ENCODE results near the gene SLC4A1AP.
"Not testable (repeated sequence)": the region's sequence is repeated elsewhere in the genome, so short reads cannot be mapped to it uniquely, and the experiment has no call there.

SLC4A1AP gene

DNA sequence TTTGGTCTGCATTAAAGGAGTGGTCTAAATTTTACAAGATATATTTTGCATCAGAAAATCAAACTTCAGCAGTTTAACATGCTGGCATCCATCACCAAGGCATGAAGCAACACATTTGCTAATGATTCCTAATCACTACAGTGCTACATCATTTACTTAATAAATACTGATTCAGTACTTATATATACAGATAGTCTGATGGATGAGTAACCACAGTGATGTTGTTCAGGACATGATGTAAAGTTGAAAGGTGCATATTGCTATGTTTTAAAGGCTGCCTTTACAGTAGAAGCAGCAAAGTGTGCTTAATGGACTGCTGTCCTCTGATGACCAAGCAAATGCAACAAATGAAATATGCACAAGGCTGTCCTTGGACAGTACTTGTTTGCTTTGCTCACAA is 11.3 kb upstream of the SLC4A1AP start:
- no peak for DNase-seq

DNA sequence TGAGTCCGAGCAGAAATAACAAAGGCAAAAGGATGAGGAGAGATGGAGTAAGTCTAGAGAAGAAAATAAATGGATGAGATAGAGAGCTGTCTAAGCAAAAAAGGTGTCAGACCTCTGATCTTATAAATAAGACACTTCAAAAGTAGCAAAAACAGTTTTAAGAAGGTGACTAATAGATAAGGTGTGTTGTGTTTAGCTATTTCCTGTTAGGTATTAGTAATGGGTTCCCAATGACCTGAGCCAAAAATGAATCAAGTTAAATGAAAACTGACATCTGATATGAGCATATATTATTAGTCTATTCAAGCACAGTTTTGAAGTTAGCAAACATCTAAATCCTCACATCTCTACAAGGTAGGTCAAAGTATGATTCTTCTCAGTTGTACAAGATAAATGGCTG is 10.9 kb upstream of the SLC4A1AP start:
- no peak for DNase-seq

DNA sequence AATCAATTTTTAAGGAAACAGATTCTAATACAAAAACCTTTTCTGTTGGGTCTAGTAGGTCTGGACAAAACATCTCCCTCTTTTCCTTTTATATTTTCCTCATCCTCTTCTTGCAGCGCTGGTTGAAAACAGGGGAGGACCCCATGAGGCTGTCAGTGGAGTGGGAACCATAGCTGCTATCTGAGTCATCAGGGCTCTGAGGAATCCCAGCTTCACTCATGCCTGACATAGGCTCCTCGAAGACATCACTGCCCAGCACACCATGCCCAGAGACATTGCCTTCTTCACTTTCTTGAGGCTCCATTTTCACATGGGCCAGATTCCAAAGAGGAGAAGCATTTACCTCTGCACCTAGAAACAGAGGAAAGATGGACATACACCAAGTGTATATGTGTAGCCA is 10.3 kb upstream of the SLC4A1AP start:
- no peak for DNase-seq

DNA sequence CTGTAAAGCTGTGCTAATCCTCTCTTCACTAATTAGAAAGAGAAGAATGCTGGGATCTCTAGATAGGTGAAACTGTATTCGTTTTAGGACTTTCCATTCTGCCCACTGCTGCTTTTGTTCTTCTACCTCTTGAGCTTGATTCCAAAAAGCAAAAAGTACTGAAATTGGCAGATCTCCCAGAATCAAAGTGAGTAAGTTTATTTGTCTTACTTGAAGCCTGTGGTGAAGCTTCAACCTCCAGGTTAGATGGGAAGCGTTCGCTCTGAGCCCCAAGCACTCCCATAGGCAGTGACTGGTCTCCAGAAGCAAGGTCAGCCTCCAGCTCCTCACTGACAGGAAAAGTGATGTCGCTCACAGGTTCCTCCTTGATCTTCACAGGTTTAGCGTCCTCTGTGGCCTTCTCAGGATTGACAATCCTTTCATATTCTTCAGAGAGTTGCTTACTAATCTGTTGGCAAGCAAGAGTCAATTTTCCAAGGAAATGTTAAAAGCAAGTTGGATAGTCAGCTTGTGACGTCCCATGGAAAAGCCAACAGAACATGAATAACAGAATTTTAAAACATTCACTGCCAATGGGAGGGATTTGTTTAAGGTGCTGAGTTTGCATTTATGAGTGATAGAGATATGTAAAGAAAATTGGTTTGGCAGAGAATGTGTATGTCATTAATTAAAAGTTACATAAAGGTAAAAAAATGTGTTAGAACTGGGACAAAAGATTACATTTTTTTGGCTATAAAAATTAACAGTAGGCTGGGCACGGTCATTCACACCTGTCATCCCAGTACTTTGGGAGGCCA is 8.3 kb upstream of the SLC4A1AP start:
- no peak for DNase-seq

DNA sequence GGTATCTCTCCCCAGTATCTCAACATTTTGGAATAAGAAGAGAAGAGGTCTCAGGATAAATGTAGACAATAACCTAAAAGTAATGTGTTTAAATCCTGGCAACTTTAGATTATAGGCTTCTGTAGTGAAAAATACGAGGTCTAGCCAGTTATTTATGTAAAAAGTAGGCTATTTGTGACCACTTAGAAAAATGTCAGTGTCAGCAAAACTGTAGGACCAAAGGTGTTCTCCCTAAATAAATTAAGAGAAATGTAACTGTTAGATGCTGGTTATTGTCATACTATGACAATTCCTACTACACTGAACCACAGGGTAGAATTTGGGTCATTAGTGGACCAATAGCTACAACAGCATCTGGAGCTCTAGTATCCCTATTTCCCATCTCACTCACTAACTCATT is 2.3 kb upstream of the SLC4A1AP start:
- DNase-seq, result no peak

DNA sequence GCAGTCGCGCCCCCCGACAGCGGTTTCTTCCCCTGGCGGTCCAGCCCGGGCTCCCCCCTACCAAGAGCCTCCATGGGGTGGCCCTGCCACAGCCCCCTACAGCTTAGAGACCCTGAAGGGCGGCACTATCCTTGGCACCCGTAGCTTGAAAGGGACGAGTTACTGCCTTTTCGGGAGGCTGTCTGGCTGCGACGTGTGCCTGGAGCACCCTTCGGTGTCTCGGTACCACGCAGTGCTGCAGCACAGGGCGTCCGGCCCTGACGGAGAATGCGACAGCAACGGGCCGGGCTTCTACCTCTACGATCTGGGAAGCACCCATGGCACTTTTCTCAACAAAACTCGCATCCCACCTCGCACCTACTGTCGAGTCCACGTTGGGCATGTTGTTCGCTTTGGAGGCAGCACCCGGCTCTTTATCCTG is 475 bp downstream of the SLC4A1AP start:
- no peak for DNase-seq

DNA sequence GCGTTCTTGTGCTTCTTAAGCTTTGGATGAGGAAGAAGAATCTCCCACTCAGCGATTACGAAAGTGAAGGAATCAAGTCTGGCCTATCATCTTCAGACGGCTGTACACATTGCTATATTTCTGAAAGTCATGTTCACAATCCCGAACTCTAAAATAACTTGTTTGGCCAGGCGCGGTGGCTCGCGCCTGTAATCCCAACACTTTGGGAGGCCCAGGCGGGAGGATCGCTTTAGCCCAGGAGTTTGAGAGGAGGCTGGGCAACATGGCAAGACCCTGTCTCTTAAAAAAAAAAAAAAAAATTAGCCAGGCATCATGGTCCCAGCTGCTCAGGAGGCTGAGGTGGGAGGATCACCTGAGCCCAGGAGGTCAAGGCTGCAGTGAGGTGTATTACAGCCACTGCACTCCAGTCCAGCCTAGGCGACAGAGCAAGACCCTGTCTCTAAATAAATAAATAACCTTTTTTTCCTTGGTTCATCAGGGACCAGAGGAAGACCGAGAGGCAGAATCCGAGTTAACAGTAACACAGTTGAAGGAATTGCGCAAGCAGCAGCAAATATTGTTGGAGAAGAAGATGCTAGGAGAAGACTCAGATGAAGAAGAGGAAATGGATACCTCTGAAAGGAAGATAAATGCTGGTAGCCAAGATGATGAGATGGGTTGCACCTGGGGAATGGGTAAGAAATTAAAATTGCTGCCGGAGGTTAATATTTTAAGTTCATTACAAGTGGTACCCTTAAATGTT is 1.1 kb downstream of the SLC4A1AP start:
- DNase-seq, result no peak

DNA sequence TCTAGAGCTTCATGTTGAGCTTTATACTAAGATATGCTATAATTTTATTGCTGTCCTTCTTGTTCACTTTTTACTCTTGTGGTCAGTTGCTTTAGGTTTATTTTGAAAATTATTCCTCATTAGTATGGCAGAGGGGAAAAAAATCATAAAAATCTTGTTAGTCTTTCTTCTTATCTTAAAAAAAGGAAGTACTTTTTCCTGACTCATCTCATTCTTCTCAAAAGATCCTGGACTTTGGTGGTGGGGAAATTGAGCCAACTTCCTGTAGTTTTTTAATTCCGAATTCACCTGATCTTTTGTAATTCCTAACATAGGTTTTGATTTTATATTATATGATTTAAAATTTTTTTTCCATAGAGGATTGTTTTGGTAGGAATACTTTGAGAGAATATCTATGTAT is 3.8 kb downstream of the SLC4A1AP start:
- DNase-seq, result no peak

DNA sequence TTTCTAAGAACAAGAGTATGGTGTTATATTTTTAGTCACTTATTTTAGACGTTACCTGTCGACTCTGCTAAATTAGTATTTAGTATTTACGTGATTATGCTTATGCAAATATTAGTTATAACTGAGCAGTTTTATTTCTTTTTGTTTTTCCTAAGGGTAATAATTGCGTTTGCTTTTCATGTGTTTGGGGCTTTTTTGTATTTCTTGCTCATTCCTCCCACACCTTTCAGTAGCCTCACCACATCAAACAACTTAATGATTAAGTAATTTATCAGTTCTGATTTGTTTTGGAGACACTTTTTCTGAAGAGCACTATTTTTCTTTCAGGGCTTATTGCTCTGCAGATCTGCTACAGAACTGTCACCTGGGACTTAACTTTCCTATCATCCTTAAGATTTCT is 7.5 kb downstream of the SLC4A1AP start:
- no peak for DNase-seq

DNA sequence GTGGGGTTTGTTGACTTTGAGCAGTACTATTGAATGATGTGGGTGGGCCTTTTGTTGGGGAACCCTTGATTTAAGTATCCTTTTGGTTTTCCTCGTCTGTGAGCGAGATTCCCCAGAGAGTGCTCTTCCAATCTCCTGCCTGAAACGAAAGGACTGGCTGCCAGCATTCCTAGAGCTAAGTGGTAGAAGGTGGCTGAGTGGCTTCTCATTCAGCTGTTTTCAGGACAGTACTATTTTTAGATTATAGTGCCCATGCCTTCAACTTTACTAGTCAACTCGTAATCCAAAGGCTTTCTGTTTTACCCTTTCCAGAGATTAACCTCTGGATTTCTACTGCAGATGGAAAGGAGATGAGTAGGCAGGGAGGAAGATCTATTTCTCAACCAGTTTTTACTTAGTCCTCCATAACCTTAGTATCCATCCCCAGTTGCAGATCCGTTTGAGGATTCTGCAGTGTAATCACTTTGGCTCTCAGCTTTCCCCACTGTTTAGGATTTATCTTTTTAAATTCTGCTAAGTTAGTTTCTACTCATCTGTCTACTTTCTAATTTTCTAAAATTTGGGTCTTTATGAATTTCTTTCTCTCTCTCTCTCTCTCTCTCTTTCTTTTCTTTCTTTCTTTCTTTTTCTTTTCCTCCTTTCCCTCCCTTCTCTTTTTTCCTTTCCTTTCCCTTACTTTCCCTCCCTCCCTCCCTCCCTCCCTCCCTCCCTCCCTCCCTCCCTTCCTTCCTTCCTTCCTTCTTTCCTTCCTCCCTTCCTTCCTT is 9.2 kb downstream of the SLC4A1AP start:
- DNase-seq, result no peak

DNA sequence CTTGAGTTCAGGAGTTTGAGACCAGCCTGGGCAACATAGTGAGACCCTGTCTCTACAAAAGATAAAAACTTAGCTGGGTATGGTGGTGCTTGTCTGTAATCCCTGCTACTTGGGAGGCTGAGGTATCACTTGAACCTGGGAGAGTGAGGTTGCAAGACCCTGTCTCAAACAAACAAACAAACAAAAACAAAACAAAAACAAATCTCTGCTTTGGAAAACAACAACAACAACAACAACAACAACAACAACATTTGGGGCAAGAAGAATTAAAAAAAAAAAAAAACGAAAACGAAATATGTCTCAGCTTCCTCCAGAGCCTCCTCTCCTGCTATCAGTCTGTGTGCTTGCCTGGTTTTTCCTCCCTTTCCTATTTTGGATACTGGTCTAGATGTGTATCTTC is 16.9 kb downstream of the SLC4A1AP start:
- DNase-seq, result no peak

DNA sequence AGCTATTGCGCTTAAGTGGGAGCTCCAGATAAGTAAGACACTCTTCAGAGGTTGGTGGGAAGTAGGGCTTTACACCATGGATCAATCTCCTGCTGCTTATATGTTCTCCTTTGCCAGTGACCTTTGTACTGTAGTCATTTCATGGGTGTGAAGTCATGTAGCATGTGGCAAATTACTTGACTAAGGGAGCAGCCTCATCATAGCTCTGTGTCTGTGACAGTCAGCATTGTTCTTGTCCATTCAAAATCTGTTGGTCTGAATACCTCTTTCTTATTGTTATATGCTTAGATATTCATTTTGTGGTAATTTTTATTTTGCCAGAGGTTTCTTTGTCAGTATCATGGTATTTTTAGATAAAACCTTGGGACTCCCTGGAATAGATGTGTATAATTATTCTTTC is 18.2 kb downstream of the SLC4A1AP start:
- DNase-seq, result no peak

DNA sequence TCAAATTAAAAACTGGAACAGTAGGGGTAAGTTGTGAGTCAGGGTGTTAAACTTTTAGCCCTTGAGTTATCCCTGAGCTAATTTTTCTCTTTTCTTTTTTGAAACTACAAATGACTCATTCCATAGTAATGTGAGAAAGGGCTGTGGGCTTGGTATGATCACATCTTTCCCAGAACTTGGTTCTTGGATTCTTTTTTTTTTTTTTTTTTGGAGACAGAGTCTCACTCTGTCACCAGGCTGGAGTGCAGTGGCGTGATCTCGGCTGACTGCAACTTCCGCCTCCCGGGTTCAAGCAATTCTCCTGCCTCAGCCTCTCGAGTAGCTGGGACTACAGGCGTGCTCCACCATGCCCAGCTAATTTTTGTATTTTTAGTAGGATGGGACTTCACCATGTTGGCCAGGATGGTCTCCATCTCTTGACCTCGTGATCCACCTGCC is 18.7 kb downstream of the SLC4A1AP start:
- DNase-seq, result not testable (repeated sequence)

DNA sequence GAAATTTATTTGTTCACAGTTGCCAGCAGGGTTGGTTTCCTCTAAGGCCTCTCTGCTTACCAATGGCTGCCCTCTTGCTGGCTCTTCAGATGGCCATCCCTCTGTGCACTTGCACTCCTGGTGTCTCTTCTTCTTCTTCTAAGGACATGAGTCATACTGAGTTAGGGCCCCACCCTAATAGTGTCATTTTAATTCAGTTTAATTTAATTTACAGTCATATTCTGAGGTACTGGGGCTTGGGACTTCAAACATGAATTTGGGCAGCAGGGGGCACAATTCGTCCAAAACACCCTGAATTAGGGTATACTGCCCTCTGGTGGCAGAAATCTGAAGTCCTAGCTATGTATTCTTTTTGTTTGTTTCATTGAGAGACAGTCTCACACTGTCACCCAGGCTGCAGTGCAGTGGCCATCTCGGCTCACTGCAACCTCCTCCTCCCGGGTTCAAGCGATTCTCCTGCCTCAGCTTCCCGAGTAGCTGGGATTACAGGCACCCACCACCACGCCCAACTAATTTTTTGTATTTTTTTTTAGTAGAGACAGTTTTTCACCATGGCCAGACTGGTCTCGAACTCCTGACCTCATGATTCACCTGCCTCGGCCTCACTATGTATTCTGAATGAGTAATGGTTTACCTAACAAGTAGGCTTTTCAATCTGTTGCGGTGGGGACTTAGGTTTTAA is 19.8 kb downstream of the SLC4A1AP start:
- peak; percentile 76 for DNase-seq

DNA sequence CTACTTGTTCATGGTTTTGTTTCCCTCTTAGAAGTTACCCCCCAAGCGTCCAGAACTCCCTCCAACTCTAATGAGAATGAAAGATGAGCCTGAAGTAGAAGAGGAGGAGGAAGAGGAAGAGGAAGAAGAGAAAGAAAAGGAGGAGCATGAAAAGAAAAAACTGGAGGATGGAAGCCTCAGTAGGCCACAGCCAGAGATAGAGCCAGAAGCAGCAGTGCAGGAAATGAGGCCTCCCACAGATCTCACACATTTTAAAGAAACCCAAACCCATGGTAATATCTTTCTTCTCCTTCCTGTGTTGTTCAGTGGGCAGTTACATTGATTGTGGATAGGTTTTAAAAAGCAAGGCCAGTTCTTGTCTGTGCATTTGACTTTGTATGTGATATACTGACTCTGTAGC is 21.3 kb downstream of the SLC4A1AP start:
- DNase-seq, result not testable (repeated sequence)

DNA sequence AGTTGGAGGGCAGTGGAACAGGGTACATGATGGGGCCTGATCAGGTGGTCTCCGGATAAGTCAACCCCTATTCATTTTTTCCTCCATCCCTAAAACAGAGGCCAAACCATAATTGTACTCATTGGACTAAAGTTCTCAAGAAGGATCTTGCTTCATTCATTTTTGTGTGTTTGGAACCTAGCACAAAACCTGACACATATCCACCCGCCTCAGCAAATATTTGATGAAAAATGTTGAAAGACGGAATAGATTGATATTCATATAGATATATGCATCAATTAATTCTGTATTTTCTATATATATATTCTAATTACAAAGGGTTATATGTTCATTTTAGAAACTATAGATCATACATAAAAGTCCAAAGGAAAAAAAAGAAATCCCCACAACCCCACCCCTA is 21.9 kb downstream of the SLC4A1AP start:
- DNase-seq, result no peak

DNA sequence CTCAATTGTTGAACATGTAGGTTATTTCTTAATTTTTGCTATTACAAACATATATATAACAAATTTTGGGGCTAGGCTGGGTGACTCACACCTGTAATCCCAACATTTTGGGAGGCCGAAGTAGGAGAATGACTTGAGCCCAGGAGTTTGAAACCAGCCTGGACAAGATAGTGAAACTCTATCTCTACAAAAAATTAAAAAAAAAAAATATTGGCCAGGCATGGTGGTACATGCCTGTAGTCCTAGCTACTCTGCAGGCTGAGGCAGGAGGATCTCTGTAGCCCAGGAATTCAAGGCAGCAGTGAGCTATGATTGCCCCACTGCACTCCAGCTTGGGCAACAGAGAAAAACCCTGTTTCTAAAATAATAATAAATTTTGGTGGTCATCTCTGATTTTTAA is 23.5 kb downstream of the SLC4A1AP start:
- no peak for DNase-seq

DNA sequence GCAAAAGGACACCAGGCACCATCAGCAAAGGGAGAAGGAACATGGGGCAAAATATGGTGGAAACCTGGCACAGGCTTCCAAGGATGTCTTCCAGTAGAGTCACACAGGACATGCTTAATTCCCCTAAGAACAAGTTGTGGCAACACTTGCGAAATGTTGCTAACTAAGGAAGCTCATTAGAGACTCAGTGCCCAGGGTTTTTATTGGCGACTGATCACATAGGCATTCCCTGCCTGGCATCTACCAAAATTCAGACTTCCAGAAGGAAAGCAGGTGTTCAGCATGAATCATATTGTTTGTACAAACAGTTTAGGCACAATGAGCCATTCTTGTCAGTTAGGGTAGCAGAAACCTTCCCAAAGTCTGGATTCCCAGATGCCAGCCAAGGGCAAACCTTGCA is 25.7 kb downstream of the SLC4A1AP start:
- DNase-seq, result no peak

DNA sequence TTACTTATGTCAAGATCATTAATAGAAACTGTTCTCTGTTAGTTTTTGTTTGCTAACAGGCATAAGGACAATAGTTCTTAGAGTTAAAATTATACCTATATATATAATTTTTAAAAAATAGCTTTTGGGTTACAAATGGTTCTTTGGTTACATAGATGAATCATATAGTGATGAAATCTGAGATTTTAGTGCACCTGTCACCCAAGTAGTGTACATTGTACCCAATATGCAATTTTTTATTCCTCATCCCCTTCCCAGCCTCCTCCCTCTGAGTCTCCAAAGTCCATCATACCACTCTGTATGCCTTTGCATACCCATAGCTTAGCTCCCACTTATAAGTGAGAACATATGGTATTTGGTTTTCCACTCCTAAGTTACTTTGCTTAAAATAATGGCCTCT is 26.4 kb downstream of the SLC4A1AP start:
- DNase-seq, result no peak

DNA sequence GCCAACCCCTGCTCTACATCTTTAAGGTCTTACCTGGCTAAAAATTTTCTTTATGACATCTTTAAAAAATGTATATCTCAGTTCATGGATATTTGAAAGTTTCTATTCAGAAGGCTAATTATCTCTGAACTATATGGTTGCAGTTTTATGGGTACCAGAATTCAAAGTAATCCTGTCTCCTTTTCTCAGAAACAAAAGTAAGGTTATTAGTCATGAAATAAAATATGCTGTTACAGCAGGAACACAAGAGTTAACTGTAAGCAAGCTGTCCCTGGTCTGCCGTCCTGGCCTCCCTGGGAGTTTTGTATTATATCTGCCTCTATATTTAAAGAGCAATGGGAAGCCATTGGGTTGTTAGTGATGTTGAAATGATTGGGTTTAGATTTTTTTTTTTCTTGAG is 34.0 kb downstream of the SLC4A1AP start:
- no peak for DNase-seq

DNA sequence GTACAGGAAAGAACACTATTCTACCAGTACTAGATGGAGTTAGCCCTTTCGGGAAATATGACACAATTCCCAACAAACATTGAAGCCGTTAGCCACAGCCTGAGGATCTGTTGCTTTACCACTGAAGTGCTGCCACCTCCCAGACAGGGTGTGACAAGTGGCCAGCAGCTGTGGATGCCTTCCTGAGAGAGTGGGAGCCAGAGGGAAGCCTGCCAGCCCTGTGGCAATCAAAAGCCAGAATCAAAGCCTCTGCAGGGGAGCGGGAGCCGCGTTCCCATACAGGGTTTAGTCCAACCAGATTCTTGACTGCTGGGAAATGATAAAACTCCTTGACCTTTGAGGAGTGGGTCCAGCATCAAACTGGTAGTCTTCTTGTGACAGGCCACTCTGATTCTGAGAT is 38.0 kb downstream of the SLC4A1AP start:
- DNase-seq, result peak; percentile 32

DNA sequence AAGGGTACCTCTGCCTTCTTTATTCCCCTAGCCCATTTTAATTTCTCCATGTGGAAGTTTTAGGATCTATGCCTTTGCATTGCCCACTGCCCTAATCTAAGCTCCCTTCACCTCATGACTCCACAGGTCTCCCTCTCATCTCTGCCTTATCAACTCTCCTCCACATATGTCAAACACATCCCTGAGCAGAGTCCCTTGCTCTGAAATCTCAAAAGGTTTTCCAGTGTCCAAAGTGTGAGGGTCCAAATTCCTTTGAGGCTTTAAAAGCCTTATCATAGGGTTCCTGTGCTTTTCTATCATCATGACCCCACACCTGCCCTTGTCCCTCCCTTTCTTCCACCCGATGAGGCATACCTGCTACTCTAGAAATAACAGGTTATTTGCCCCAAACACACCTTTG is 38.6 kb downstream of the SLC4A1AP start:
- no peak for DNase-seq

Data from DMS153 (cell line).